GM19467 (cell line): ENCODE data around the gene RNF212B.

ENCODE experiments used
- ATAC-seq: cut with Tn5 transposase; IDR thresholded peaks from one replicate; pipeline ENCODE4 v1.9.1; 2021; ENCODE audit warnings: mild to moderate bottlenecking, moderate library complexity; ENCODE audit not compliant: unreplicated experiment

The RNF212B gene

GRCh38 chr14:23294734-23295561 is 57.2 kb downstream of the RNF212B start:
- no peak for ATAC-seq

- no peak for ATAC-seq
Observed at GRCh38 chr14:23296012-23296777, 58.5 kb downstream of the RNF212B start.

- ATAC-seq = no peak
Observed at GRCh38 chr14:23297096-23297495, 59.4 kb downstream of the RNF212B start.

- no peak for ATAC-seq
Observed at GRCh38 chr14:23297611-23298277, 60.0 kb downstream of the RNF212B start.

- no peak for ATAC-seq
Observed at GRCh38 chr14:23299211-23299957, 61.6 kb downstream of the RNF212B start.

GRCh38 chr14:23299986-23300686 is 62.4 kb downstream of the RNF212B start:
- no peak for ATAC-seq

- ATAC-seq = no peak
Observed at GRCh38 chr14:23300687-23301223, 63.0 kb downstream of the RNF212B start.

GRCh38 chr14:23301288-23301968 is 63.7 kb downstream of the RNF212B start:
- peak; percentile 86 for ATAC-seq

- peak; percentile 10 for ATAC-seq
Observed at GRCh38 chr14:23301969-23302289, 64.2 kb downstream of the RNF212B start.

GRCh38 chr14:23302290-23303225 is 64.8 kb downstream of the RNF212B start, which contains the start of gene PPP1R3E:
TSS of gene PPP1R3E (minus strand) at chr14:23302859. CDS start at chr14:23302576, 283 bp downstream.
- ATAC-seq = peak; percentile 24

- ATAC-seq = no peak
Observed at GRCh38 chr14:23306412-23307145, 68.8 kb downstream of the RNF212B start, which contains the start of gene BCL2L2. TSS of gene BCL2L2 (plus strand) at chr14:23306833. CDS start at chr14:23307768, 935 bp downstream.

- ATAC-seq = no peak
Observed at GRCh38 chr14:23307146-23307530, 69.4 kb downstream of the RNF212B start.

GRCh38 chr14:23307687-23308644 is 70.2 kb downstream of the RNF212B start:
- no peak for ATAC-seq

- no peak for ATAC-seq
Observed at GRCh38 chr14:23308721-23309445, 71.1 kb downstream of the RNF212B start.

GRCh38 chr14:23310546-23310945 is 72.8 kb downstream of the RNF212B start:
- ATAC-seq = no peak

GRCh38 chr14:23316300-23316699 is 78.6 kb downstream of the RNF212B start:
- ATAC-seq = no peak
